Liver (tissue), 3 donors: Measurements from ENCODE around the gene ACTR1B.

Source experiments
- CTCF ChIP-seq: fragments of 150-350 bp; IDR thresholded peaks from 2 replicates; pipeline ENCODE4 v1.5.1; 2017; ENCODE audit warnings: improper control_type of control experiment, low read depth, low read length; ENCODE audit not compliant: missing input control
- GABPA ChIP-seq, 2 donors: IDR thresholded peaks in 1 of 2; conservative IDR thresholded peaks in 1 of 2; 2 replicates each; pipeline ENCODE4 v1.6.1; 2016; ENCODE audit warnings: antibody characterized with exemption in 2 of 2, mild to moderate bottlenecking in 1 of 2, moderate library complexity in 1 of 2
- MAX ChIP-seq: IDR thresholded peaks from 2 replicates; pipeline ENCODE4 v1.6.1; 2016; ENCODE audit warnings: antibody characterized with exemption
- REST ChIP-seq: IDR thresholded peaks from 2 replicates; pipeline ENCODE4 v1.6.1; 2016; ENCODE audit warnings: antibody characterized with exemption, mild to moderate bottlenecking
- RXRA ChIP-seq, 2 donors: IDR thresholded peaks; 2 replicates each; pipeline ENCODE4 v1.6.1; 2017 to 2018; ENCODE audit warnings: antibody characterized with exemption in 2 of 2, mild to moderate bottlenecking in 1 of 2
- SP1 ChIP-seq: IDR thresholded peaks from 2 replicates; pipeline ENCODE4 v1.6.1; 2018; ENCODE audit warnings: antibody characterized with exemption, mild to moderate bottlenecking
- TAF1 ChIP-seq: conservative IDR thresholded peaks from 2 replicates; pipeline ENCODE4 v1.6.1; 2016; ENCODE audit warnings: antibody characterized with exemption, mild to moderate bottlenecking
- ZBTB33 ChIP-seq: IDR thresholded peaks from 2 replicates; pipeline ENCODE4 v1.6.1; 2016; ENCODE audit warnings: antibody characterized with exemption
- donor health status: healthy.
- donor health status: healthy.

GRCh38 chr2:97698530-97698929 lies 34.7 kb upstream of the ACTR1B start:
- TF ChIP-seq CTCF (no peak), RXRA (IDR thresholded peaks at IDR 0.05) (no peak), ZBTB33 (no peak), TAF1 (no peak), GABPA (IDR thresholded peaks at IDR 0.05 in 1 of 2, conservative IDR thresholded peaks at IDR 0.05 in 1 of 2) (no peak), SP1 (no peak), MAX (no peak), REST (no peak)
